EH (cell line): ENCODE data around the gene GRAMD2A.

Experiments used
- DNase-seq: peaks from one replicate; pipeline ENCODE4 v3.0.0-alpha.2; 2015; ENCODE audit warnings: low read depth

The GRAMD2A gene

GRCh38 chr15:72217216-72217615 lies 19.6 kb upstream of the GRAMD2A start:
- DNase-seq = peak; percentile 75

DNA sequence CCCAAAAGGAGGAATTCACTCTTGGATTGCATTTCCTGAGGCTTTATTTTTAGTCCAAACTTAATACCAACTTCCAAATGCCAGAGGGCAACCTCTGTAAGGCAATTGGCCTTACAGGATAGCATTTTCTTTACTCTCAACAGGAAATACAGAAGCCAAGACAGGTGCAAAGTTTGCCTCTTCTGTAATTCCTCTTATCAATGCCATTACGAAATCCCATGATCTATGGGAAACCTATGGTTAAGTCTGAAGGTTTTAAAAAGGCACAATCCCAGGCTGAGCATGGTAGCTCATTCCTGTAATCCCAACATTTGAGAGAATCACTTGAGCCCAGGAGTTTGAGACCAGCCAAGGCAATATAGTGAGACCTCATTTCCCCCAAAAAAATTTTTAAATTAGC lies 18.5 kb upstream of the GRAMD2A start:
- DNase-seq = no peak

DNA sequence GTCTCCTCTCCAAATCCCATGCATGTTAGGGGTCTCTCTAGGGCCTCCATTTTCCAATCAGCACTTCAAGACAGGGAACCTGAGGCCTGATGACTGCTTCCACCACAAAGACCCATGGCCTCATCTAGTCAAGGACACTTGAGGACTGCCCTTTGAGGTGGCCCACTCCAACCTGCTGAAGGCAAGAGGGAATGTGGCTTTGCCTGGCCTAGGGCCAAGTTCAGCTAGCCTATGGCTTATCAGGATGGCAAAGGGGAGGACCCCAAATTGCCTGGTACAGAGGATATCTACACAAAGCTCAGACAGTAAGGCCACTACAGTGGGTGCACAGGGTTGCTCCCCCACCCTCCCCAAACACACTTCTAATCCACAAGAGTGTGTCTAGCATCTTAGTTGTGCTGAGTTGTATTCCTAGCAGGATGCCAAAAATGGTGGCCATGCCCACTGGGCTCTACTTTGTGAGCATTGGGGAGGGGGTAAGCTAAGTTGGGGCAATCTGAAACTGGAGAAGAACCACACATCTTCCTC lies 10.0 kb upstream of the GRAMD2A start:
- no peak for DNase-seq

- DNase-seq = no peak
These were observed 9.1 kb upstream of the GRAMD2A start for GRCh38 chr15:72206677-72207000.

DNA sequence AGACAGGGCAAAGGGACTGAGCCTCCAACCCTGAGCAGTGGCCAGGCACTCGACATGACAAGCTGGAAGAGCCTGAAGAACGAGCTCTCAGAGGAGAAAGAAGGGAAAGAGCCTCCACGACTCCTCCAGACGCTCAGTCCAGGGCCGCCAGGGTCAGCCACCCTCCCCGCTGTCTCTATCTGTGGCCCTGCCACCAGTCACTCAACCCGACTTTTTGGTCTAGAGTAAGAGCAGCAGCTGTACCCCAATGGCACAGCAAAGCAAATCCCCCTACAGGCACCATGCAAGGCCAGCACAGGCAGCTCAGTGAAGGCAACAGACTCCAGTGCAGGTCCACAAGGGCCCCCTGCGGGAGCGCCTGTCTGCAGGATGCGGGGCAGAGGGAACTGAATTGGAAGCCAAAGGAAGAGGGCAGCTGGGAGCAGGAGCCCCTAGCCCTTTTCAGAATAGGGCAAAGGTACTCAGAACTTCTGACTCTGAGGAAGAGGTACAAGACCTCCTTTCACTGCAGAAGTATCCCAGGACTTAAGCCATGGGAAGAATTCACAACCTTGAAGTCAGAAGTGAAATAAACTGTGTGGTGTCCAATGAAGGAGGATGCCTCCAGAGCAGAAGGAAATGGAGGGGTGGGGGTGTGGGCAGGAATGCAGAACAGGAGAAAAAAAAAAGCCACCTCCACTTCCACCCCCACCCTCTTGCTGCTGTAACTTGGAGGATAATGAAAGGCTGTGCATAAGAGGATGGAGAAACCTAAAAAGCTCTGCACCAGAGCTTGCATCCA lies 8.5 kb upstream of the GRAMD2A start:
- DNase-seq = no peak

DNA sequence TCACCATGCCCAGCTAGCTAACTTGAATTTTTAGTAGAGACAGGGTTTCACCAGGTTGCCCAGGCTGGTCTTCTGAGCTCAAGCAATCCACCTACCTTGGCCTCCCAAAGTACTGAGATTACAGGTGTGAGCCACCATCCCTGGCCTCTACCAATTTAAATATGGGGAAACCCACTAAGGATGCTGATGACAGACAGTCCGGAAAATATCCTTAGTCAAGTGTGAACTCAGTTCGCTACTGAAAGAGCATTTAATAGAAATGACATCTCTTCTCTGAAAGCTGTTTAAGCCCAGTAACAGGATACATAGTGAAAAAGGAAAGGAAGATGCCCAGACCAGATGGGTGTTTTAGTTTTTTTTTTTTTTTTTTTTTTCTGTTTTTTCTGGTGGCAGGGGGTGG lies 7.7 kb upstream of the GRAMD2A start:
- DNase-seq = no peak

GRCh38 chr15:72203507-72203837 lies 5.9 kb upstream of the GRAMD2A start:
- peak; percentile 94 for DNase-seq

- no peak for DNase-seq
These were observed 5.4 kb upstream of the GRAMD2A start for GRCh38 chr15:72202801-72203506.

GRCh38 chr15:72202302-72202701 lies 4.7 kb upstream of the GRAMD2A start:
- no peak for DNase-seq

DNA sequence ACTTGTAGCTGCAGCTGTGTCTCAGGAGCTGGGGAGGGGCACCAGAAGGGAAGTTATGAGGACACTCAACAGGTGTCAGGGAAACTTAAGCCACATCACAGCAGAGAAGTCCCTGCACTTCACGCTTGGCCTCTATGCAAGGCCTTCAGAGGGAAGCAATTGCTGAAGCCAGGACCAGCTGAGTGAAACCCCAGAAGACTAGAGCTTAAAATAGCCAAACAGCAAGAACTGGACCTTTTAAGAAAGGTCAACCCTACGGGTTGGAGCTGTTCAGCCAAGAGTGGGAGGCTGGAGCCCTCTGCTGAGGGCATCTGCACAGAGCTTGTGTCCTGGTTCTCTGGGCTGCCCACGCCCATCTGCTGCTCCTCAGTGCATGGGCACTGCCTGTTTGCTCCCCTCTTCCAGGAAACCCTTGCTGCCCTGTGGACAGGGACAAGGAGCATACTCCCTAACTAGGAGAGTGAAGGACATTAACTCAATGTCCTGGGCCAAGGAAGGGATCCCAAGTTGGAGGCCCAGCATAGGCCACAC lies 3.9 kb upstream of the GRAMD2A start:
- DNase-seq = no peak

DNA sequence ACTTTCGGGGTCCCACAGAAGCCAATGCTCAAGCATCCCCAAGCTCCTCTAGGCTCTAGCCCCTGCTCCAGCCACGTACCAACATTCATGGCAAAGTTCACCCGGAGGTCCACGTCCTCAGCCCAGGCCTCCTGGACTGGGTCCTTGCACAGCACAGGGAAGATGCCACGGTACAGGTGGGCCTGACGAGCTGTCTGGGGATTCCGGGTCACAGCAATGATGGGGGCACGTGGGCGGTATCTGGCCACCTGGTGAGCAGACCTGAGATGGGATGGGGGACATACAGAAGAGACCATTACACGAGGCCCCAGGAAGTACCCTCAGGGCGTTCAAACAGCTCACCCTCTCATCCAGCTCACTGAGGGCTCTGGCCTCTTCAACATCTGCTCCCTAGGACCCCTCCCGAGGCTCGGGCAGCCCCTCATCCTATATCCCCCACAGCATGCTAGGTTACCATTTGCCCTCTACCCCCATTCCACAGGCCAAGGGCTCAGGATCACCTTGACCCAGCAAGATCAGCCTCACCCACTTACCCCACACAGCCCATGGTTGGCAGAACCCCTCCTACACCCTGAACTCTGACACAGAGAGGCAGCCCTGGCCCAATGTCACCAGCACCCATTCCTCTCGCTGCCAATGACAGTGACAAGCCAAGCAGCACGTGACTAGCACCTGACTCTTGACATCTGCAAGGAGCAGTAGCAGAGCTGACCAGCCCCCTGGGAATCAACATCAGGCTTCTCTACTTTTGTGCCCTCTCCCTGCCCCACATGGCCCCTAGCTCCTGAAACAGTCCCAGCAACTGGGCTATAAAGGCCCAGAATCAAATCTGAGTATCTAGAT lies 3.0 kb upstream of the GRAMD2A start:
- no peak for DNase-seq

DNA sequence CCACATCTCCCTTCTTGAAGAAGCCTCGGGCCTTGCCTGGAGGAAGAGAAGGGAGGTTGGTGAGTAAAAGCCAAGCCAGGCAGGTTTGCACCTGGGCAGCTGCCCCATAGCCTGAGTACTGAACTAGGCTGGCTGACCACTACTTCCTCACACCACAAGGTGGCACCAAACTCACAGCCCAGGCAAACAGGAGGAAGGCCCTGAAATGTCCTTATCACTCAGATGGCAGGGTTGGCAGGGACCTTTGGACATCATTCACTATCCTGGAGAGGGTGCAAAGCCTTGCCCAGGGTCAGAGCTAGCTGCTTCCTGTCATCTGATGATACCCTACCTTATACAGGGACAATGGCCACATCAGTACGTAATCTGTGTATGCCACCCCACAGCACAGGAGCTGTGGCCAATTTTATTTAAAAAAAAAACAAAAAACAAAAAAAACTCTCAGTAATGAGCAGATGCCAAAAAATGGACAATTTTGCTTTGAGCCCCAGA lies 2.2 kb upstream of the GRAMD2A start:
- peak; percentile 80 for DNase-seq

- no peak for DNase-seq
These were observed 1.6 kb upstream of the GRAMD2A start for GRCh38 chr15:72199205-72199515.

- no peak for DNase-seq
These were observed 993 bp upstream of the GRAMD2A start for GRCh38 chr15:72198356-72199204.

DNA sequence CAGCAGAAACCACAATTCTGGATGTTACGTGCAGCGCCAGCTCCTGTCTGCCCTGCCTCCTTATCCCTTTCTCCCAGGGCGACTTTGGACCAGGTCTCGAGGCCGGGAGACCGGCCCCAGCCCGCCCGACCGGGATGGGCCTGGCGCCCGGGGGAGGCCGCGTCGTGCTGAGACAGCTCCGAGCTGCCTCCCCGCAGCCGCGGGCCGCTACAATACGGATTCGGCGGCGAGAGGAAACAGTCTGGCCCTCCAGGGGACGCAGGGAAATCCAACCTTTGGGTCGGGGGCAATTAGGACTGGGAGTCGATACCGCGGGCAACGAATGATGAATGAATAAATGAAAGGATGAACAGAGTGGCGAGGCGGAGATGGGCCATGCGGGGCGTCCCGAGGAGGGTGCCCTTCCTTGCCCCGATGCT lies 537 bp downstream of the GRAMD2A start:
- DNase-seq = no peak

DNA sequence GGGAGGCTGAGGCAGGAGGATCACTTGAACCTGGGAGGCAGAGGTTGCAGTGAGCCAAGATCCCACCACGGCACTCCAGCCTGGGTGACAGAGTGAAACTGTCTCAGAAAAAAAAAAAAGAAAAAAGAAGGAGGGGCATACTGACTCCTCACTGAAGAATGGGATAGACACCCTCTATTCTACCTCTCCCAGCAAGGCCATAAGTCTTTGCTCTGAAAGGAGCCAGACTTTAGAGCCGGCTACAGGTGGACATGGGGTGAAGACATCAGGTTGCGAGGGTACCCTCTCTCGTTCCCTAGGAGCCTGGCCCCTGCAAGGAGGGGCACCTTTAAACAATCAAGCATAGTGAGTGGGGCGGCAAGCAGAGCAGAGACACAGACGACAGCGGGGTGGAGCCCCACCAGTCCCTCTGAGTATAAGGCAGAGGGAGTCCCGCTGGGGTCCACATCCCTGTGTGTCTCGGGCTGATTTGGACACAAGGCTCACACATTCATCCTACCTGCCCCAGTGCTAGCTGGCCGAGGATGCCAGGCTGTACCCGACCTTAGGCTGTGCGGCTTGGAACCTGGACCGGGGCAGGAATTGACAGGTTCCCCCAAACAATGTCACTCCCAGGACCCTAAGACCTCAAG lies 1.1 kb downstream of the GRAMD2A start:
- peak; percentile 28 for DNase-seq

DNA sequence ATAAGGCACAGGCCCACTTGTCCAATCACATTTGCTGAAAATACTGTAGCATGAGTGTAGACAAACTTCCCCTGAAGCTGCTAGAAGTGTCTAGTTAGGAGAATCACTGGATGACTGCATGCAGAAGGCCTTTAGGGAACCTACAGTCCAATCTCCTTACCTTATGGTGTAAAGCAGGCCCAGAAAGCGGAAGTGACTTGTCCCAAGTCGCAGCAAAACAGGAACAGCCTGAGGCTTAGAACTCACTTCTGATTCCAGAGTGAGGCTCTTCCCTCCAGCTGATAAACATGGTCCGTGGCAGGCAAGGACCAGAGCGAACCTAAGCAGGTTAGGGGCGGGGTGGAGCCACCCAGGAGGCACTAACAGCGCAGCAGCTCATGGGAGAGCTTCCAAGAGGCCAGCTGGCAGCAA lies 2.5 kb downstream of the GRAMD2A start:
- no peak for DNase-seq

GRCh38 chr15:72193836-72194396 lies 3.7 kb downstream of the GRAMD2A start:
- DNase-seq = no peak

DNA sequence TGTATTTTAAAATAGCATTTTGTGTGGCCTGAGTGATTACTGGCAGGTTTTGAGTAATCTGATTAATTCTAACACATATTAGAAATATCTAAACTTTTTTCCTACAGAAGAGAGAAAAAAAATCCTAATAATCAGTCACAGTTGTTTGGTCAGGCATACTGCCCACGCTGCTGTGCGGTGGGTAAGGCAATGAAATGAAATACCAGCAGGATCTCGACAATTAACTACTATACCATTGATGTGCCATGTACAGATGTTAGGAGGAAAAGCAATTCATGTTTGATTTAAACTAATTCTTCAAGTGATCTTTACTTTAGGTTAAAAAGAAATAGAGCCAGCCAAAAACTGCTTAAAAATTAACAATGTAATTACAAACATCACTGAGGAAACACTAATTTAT lies 5.2 kb downstream of the GRAMD2A start:
- DNase-seq = no peak

DNA sequence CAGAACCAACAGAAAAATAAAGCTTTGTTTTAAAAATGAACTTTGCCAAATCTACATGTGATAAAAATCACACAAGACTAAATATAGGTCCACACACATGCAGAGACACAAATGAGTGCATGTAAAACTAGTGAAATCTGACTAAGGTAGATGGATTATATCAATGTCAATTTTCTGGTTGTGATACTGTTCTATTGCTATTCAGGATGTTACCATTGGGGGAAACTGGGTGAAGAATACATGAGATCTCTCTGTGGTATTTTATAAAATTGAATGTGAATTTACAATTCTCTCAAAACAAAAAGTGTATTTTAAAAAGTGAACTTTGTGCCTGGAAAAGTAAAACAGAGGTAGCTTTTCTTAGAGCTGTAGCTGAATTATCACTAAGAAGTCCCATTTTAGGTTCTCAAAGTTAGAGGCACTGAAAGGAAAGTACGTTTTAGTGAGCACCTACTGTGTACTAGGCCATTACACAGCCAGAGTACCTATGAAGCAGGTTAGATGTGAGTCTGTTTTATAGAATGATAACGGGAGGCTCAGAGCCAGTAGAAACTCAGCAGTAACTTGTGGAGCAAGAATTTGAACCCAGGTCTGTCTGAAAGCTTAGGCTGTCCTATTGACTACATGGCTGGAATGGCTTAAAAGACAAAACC lies 8.2 kb downstream of the GRAMD2A start:
- DNase-seq = no peak
